Right cardiac atrium (tissue), 5 donors: Measurements from ENCODE around the gene SGCA. TPM values are rescaled to one million over a fixed set of nuclear protein-coding genes. Genes with fewer than 3 reads are reported as not detected.

Source experiments
- ATAC-seq, 2 donors: fragments of 200-7000 bp; cut with Tn5 transposase; one replicate each; pipeline versions ENCODE4 v1.8.0 to v1.9.1; 2020; ENCODE audit warnings: moderate library complexity in 2 of 2, mild to moderate bottlenecking in 1 of 2
- DNase-seq, 3 donors: peaks; one replicate each; pipeline ENCODE4 v3.0.0-alpha.2; 2020
- H3K27ac ChIP-seq: one replicate; pipeline ENCODE4 v1.5.1; 2013; ENCODE audit warnings: mild to moderate bottlenecking, low read length, control low read depth, moderate library complexity
- H3K27me3 ChIP-seq: one replicate; pipeline ENCODE4 v1.6.1; 2013; ENCODE audit not compliant: control insufficient read depth, insufficient read depth
- H3K4me1 ChIP-seq: one replicate; pipeline ENCODE4 v1.6.1; 2013; ENCODE audit warnings: low read length; ENCODE audit not compliant: control insufficient read depth, insufficient read depth
- H3K4me3 ChIP-seq: one replicate; pipeline ENCODE4 v1.5.1; 2013; ENCODE audit warnings: low read length, control low read depth
- H3K9me3 ChIP-seq: one replicate; pipeline ENCODE4 v1.6.1; 2013; ENCODE audit warnings: low read length; ENCODE audit not compliant: control insufficient read depth
- WGBS: extraction: QIAGEN DNeasy Blood & Tissue Kit; methylation state at CpG from one replicate; pipeline ENCODE4 v1.1.7; 2013; 5-methylcytosine and 5-hydroxymethylcytosine counted together
- intact Hi-C, 4 donors: fragments of 100-400 bp; cut with DNase I; formaldehyde crosslinking; loops; one replicate each; pipeline versions ENCODE4 v1.11.0 to v1.14.0; 2022 to 2023
- polyA plus RNA-seq: library from polyadenylated mRNA; stranded (reverse); fragments of 200-250 nt; gene quantifications from one replicate; pipeline ENCODE4 v1.2.3, GENCODE V29; 2013
- total RNA-seq, 4 donors: library from RNA; stranded (reverse); fragmentation: NEBNext Ultra II Directional; extraction: Animal tissue kit (Norgen Biotek cat#: 25700); gene quantifications; one replicate each; pipeline ENCODE4 v1.2.1, GENCODE V29; 2021
- donor health status: healthy with polysubstance abuse.
- donor health status: DM: no; HTN: yes; CAD: no.
- donor health status: DM: no; HTN: no; CAD: no.
- donor health status: DM: no; HTN: yes; CAD: no; lungs with severe emphysema.
- donor health status: DM: yes; HTN: yes; CAD: no.

SGCA gene
- total and polyA plus RNA-seq, 5 donors = 127 to 156 (median 134) TPM

- WGBS = 73% methylated on average over 13 of the region's 13 CpGs
These were observed 2.5 kb downstream of the SGCA start for GRCh38 chr17:50168319-50168718.

DNA sequence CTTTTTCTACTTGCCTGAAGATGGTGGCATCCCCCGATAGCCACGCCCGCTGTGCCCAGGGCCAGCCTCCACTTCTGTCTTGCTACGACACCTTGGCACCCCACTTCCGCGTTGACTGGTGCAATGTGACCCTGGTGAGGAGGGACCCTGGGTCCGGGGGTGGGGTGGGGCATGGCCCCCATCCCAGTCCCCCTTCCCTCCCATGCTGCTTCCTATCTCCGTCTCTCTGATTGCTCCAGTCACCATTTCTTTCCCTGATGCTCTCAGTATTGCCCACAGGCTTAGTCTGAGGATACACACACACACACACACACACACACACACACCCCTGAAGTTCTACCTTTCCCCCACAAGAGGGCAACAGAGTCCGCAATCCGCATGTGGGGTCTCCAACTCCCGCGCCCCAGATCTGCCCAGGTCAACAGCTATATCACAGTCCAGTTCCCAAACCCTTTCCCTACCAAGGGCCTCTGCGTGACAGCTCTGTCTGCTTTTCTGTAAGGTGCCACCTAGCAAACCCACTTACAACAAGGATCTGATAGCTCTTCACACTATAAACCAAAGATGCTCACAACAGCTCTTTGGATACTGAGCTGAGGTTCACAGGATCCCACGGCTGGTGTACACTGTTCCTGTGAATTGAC is 3.4 kb downstream of the SGCA start:
- Histone ChIP-seq H3K9me3 (no peaks in the 10 kb centered on the region), H3K27ac (no peak overlapping the region), H3K27me3 (no peaks in the 10 kb centered on the region), H3K4me3 (no peak overlapping the region), H3K4me1 (peaks cover 6% of the 10 kb centered on the region)
- ATAC-seq (peak; percentile 2 to 24), DNase-seq (peak; percentile 52 to 75 (median 65))
- whole genome bisulfite sequencing = 34% methylated on average over 14 of the region's 14 CpGs
- intact Hi-C loops = loop anchor here in 3 of 4 donors (5.0 to 10.0 kb wide), 2 partner anchors 52 to 54 kb away; no protein-coding TSS in a partner anchor

More at GRCh38 chr17:50168319-50168718, 2.5 kb downstream of the SGCA start:
- Histone ChIP-seq H3K4me1 (peaks cover 3% of the 10 kb centered on the region), H3K27ac (no peak overlapping the region), H3K4me3 (no peak overlapping the region), H3K27me3 (no peaks in the 10 kb centered on the region), H3K9me3 (no peaks in the 10 kb centered on the region)
- intact Hi-C loops = loop anchor here in 3 of 4 donors (5.0 to 10.0 kb wide), 2 partner anchors 51 to 54 kb away; no protein-coding TSS in a partner anchor
- ATAC-seq (no peak), DNase-seq (peak; percentile 7 to 47 (median 44))

- intact Hi-C loops = loop anchor here in 3 of 4 donors (5.0 to 10.0 kb wide), 2 partner anchors 53 to 55 kb away; no protein-coding TSS in a partner anchor
- Histone ChIP-seq H3K9me3 (no peaks in the 10 kb centered on the region), H3K4me3 (no peak overlapping the region), H3K27me3 (no peaks in the 10 kb centered on the region), H3K27ac (no peak overlapping the region), H3K4me1 (peaks cover 6% of the 10 kb centered on the region)
- DNase-seq (peak; percentile 13 to 44 (median 41)), ATAC-seq (no peak)
- 89% methylated on average over 9 of the region's 9 CpGs for WGBS
These were observed 4.2 kb downstream of the SGCA start for GRCh38 chr17:50169881-50170459.

- Histone ChIP-seq H3K4me3 (no peak overlapping the region), H3K27me3 (no peaks in the 10 kb centered on the region), H3K9me3 (no peaks in the 10 kb centered on the region), H3K4me1 (peaks cover 6% of the 10 kb centered on the region), H3K27ac (peak overlapping the region; percentile 17)
- no peak for ATAC-seq
- DNase-seq = peak; percentile 2 to 27 (median 22)
- intact Hi-C loops = no loop called here
- 89% methylated on average over 10 of the region's 10 CpGs for WGBS
These were observed 5.0 kb downstream of the SGCA start for GRCh38 chr17:50170662-50171370.

DNA sequence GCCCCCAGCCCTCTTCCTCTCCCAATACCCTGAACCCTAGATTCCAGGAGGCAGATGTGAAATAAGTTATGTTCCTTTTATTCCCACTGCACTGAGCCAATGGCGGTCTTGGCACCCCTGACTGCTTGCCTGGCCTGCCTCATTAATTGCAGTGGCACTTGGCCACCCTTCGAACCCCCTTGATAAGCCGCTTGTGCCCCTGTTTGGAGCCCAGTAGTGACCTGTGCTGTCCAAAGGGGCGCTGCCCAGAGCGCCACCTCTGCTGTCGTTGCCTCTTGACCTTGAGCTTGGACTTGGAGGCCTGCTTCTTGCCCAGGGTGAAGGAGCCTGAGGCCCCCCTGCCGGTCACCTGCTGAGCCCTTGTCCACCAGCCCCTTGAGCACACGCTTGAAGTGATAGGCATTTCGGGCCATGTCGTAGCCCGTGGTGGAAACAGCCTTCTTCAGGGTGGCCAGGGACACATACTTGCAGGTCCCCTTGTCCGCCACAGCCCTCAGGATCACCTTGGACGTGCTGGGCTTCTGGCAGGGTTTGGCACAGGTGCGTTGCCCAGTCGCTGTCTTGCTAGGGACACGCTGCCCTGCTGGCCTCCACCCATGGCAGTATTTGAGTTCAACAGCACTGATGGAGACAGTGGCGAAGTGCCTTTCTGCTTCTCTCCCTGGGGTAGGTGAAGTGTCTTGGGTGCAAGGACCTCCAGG is 5.7 kb downstream of the SGCA start:
- peak; percentile 16 to 56 (median 55) for DNase-seq
- ATAC-seq = no peak
- Histone ChIP-seq H3K27me3 (no peaks in the 10 kb centered on the region), H3K9me3 (no peaks in the 10 kb centered on the region), H3K4me3 (no peak overlapping the region), H3K4me1 (peaks cover 6% of the 10 kb centered on the region), H3K27ac (peak overlapping the region; percentile 9)
- intact Hi-C loops = no loop called here
- WGBS = 83% methylated on average over 17 of the region's 17 CpGs

GRCh38 chr17:50172130-50172529 is 6.3 kb downstream of the SGCA start:
- peak; percentile 10 to 46 (median 32) for DNase-seq
- intact Hi-C loops = no loop called here
- H3K9me3 ChIP-seq = no peaks in the 10 kb centered on the region
- 92% methylated on average over 11 of the region's 11 CpGs for WGBS
- no peaks in the 10 kb centered on the region for H3K27me3 ChIP-seq
- H3K27ac ChIP-seq = no peak overlapping the region
- no peak for ATAC-seq
- peaks cover 9% of the 10 kb centered on the region for H3K4me1 ChIP-seq
- H3K4me3 ChIP-seq = no peak overlapping the region

DNA sequence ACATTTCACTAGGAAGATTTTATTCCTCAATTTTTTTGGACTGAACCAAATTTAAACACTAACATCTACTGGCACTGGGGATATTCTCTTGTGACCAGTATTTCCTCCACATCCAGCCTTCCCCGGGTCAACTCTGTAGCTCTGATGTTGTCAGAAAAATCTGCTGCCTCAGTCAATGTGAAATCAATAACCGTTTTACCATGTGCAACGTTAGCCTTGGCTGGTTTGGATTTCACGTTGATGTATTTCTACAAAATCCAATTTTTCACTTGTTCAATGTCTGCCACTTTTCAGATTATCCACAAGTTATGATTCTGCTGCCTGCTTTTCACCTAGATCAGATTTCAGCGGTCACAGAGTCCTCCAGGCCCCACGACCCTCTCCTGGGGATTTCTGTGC is 7.1 kb downstream of the SGCA start:
- H3K4me1 ChIP-seq = peaks cover 17% of the 10 kb centered on the region

DNA sequence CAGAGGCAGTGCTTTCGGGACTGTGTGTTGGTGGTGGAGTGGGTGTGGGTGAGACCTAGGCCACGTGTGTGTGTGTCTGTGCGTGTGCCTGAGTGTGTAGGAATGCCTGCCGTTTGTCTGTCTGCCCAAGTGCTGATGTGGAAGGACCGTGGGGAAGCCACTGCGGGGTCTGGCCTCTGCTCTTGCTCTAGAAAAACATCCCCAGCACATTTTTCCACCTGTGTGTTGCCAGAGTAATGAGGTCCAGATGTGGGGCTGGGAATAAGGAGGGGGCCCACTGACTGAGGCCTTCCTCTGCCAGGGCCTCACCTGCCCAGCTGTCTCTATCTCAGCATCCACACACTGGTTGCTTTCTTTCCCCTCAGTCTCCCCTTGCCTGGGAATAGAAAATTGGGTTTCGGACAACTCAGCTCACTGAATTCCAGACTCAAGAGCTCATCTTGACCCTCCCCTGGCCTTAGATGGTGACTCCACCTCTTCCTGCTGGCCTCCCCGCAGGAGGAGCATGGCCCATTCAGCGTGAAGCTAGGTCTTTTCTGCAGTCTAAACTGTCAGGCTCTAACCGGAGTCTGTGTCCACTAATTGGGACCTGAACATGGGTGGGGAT is 7.6 kb downstream of the SGCA start:
- H3K4me3 ChIP-seq = no peak overlapping the region
- peak overlapping the region; percentile 68 for H3K27ac ChIP-seq
- DNase-seq (peak; percentile 55 to 75 (median 69)), ATAC-seq (peak; percentile 7 to 43)
- H3K27me3 ChIP-seq = no peaks in the 10 kb centered on the region
- intact Hi-C loops = no loop called here
- WGBS = 30% methylated on average over 10 of the region's 10 CpGs
- H3K9me3 ChIP-seq = no peaks in the 10 kb centered on the region
- H3K4me1 ChIP-seq = peaks cover 17% of the 10 kb centered on the region

More for the DNA sequence above, 7.1 kb downstream of the SGCA start:
- ATAC-seq (no peak), DNase-seq (no peak)
- intact Hi-C loops = no loop called here
- H3K9me3 ChIP-seq = no peaks in the 10 kb centered on the region
- no peaks in the 10 kb centered on the region for H3K27me3 ChIP-seq
- whole genome bisulfite sequencing = 58% methylated on average over 6 of the region's 6 CpGs
- H3K27ac ChIP-seq = peak overlapping the region; percentile 68
- H3K4me3 ChIP-seq = no peak overlapping the region

- H3K4me1 ChIP-seq = peaks cover 17% of the 10 kb centered on the region
- no peaks in the 10 kb centered on the region for H3K9me3 ChIP-seq
- H3K4me3 ChIP-seq = no peak overlapping the region
- 78% methylated on average over 6 of the region's 6 CpGs for WGBS
- intact Hi-C loops = no loop called here
- ATAC-seq (no peak), DNase-seq (peak; percentile 4 to 48 (median 41))
- H3K27ac ChIP-seq = no peak overlapping the region
- H3K27me3 ChIP-seq = no peaks in the 10 kb centered on the region
These were observed 8.6 kb downstream of the SGCA start for GRCh38 chr17:50174444-50174843.

- Histone ChIP-seq H3K4me1 (peaks cover 17% of the 10 kb centered on the region), H3K27ac (no peak overlapping the region), H3K9me3 (no peaks in the 10 kb centered on the region), H3K4me3 (no peak overlapping the region), H3K27me3 (no peaks in the 10 kb centered on the region)
- DNase-seq = peak; percentile 11 to 62 (median 55)
- ATAC-seq = no peak
- 89% methylated on average over 16 of the region's 16 CpGs for WGBS
- intact Hi-C loops = no loop called here
These were observed 9.4 kb downstream of the SGCA start for GRCh38 chr17:50175035-50175807.
